GM12874 (cell line): ENCODE measurements around the gene PPP2R1B.

Experiments
- TF ChIP-seq, protein P1 (sequence below): IDR thresholded peaks from 2 replicates; pipeline ENCODE4 v1.5.1; 2011; ENCODE audit warnings: low read depth, mild to moderate bottlenecking, control low read depth, low read length, moderate library complexity; ENCODE audit not compliant: insufficient read depth

PPP2R1B gene

DNA sequence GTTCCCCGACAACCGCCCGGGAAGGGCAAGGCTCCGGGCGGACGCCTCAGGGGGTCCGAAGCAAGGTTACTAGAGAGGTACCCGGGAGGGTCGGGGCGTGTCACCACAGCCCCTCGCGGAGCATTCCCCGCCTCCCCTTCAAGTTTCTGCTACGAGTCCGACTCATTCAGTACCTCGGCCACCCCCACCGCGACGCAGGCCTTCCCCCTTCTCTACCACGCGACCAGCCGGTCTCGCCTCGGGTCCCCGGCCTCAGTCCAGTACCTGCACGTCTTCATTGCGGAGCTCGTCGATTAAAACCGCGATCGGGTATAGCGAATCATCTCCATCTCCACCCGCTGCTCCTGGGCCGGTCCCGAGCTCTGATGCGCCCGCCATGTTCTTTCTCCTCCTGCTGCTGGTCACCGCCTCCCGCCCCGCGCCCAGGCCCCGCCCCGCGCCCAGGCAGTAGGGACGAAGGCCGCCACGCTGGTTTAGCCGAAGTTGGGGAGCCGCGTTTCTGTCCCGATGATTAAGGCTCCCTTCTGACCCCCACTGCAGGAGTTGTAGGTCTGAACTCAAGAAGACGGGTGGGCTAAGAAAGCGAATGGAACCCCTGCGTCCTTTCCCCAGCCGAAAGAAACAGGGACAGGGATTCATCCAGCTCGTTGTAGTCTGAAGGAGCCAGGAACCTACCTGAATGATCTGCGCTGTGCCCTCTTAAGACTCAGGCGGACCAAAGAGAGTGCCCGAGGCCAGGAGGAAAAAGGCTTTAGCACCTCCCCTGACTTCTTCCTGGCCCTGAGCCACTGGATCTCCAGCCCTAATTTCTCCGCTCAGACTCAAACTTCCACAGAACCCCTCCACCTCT is at the start of gene PPP2R1B:
Gene PPP2R1B, minus strand, starts transcription at position 406 of the 850 bp plus-strand sequence. Its CDS starts 28 bp downstream, at position 378.
- TF ChIP-seq, protein P1, sequence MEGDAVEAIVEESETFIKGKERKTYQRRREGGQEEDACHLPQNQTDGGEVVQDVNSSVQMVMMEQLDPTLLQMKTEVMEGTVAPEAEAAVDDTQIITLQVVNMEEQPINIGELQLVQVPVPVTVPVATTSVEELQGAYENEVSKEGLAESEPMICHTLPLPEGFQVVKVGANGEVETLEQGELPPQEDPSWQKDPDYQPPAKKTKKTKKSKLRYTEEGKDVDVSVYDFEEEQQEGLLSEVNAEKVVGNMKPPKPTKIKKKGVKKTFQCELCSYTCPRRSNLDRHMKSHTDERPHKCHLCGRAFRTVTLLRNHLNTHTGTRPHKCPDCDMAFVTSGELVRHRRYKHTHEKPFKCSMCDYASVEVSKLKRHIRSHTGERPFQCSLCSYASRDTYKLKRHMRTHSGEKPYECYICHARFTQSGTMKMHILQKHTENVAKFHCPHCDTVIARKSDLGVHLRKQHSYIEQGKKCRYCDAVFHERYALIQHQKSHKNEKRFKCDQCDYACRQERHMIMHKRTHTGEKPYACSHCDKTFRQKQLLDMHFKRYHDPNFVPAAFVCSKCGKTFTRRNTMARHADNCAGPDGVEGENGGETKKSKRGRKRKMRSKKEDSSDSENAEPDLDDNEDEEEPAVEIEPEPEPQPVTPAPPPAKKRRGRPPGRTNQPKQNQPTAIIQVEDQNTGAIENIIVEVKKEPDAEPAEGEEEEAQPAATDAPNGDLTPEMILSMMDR = no peak

DNA sequence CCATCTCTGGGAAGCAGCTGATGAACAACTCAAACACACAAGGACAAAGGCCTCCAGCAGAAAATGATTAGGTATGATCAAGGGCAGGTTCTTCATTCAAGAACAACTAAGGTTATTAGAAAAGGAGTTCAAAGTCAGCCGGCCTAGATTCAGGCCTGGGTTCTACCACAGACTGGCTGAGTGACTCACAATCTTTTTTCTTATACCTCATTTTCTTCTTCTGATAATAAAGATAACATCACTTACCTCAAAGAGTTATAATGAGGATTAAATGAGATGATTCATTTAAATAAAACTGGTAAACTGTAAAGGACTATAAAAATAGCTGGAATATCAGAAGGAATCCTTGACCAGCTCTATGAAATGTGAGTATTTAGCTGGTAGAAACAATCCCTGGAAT is 49.3 kb upstream of the PPP2R1B start:
- TF ChIP-seq, protein P1 = no peak

DNA sequence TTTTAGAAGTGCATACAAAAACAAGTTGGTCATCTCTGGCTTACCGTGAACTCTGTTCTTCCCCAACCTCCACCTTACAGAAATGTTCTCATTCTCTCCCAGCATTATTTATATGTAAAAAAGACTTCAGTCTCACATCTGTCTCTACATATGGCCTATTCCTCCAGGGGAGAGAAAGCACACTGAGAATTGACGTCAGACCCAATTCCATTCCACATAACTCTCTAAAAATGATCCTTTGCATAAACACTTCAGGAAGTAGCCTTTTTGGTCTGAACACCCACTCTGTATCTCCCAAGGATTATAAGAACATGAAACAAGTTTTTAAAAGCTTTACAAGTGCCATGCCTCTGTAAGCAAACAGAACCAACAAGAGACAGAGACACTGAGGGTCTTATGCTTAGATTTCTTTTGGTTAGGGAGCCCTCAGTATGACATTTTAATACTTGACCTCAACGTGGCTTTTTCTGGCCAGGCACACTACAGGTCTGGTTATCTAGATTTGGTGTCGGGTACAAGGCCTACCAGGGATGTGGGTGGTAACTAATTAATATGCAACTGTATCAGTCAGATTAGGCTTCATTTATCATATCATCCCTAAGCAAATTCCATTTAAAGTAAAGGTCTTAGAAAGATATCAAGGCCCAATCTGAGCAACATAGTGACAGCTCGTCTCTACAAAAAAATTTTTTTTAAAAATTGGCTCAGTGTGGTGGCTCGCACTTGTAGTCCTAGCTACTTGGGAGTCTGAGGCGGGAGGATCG is 48.5 kb upstream of the PPP2R1B start:
- TF ChIP-seq, protein P1 = no peak

DNA sequence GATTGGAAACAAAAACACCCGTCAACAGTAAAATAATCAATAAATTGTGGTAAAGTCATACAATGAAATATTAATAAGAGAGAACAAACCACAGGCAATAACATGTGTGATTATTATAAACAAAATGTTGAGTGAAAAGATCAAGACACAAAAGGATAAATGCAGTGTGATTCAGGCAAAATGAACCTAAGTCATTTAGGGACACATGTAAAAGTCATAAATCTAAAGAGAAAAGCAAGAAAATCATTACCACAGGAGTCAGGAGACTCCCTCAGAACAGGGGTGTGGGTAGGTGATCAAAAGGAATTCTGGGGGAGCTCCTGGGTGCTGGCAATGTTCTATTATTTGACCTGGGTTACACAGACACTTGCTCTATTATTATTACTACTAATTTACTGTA is 47.9 kb upstream of the PPP2R1B start:
- TF ChIP-seq, protein P1 = no peak

DNA sequence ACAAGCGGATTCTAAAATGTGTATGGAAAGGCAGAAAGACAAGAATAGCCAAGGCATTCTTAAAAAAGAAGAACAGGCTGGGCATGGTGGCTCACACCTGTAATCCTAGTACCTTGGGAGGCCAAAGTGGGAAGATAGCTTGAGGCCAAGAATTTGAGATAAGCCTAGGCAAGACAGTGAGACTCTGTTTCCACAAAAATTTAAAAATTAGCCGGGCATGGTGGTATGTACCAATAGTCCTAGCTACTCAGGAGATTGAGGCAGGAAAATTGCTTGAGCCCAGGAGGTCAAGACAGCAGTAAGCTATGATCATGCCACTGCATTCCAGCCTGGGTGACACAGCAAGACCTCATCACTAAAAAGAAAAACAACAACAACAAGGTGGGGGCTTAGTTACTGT is 46.0 kb upstream of the PPP2R1B start:
- TF ChIP-seq, protein P1 = no peak

DNA sequence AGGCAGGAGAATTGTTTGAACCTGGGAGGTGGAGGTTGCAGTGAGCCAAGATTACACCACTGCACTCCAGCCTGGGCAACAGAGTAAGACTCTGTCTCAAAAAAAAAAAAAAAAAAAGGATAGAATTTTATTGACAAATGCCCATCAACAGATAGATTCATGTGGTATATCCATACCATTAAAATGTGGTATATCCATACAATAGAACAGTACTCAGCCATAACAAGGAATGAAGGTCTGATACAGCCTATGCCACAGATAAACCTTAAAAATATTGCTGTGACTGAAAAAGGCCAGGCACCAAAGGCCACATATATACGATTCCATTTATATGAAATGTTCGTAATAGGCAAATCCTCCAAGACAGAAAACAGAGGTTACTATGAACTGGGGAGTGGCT is 45.3 kb upstream of the PPP2R1B start:
- TF ChIP-seq, protein P1 = no peak

DNA sequence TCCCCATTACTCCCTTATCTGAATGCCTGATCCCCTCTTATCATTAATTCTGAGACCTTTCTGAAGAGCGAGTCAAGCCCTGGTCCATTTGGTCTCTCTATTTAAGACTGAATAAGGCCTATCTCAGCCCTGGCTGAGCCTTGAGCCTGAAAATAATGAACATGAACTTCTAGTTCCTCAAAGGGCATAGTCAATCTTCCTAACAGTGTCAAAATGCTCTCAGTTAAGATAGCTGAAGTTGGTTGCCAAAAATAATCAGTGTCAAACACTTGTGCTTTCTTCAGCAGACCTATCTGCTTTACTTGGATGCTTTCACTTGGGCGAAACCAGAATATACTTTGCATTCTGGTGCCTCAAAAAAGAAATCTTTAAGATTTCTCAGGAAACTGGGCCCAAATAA is 42.6 kb upstream of the PPP2R1B start:
- TF ChIP-seq, protein P1 = no peak
